NCI-H446 (cell line): Measurements from ENCODE around the gene ANKMY2.
A peak's percentile ranks its signal among the peaks of the same experiment; 100 is the strongest.
"Not testable (repeated sequence)": the region's sequence is repeated elsewhere in the genome, so short reads cannot be mapped to it uniquely, and the experiment has no call there.

Experiments used
- DNase-seq, 2 experiments: peaks; one replicate each; lab custom pipeline; 2025; lab: John Stamatoyannopoulos, UW

Gene ANKMY2

GRCh38 chr7:16659854-16660497, 14.4 kb upstream of the ANKMY2 start:
- DNase-seq: not testable (repeated sequence)

- peak in 1 of 2 experiments; percentile 75 for DNase-seq
Measured at GRCh38 chr7:16657656-16658279, 12.2 kb upstream of the ANKMY2 start.

- DNase-seq: no peak
Measured at GRCh38 chr7:16656141-16656540, 10.6 kb upstream of the ANKMY2 start.

DNA sequence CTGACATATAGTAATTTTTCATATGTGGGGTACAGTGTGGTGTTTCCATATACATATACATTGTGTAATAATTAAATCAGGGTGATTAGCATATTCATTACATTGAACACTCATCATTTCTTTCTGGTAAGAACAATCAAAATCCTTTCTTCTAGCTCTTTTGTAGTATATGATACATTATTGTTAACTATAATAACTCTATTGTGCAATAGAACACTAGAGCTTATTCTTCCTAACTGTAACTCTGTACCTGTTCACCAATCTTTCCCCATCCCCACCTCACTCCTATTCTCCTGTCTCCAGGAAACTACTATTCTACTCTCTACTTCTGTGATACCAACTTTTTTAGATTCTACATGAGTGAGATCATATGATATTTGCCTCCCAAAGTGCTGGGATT, 9.8 kb upstream of the ANKMY2 start:
- no peak for DNase-seq

- DNase-seq: peak in 1 of 2 experiments; percentile 10
Measured at GRCh38 chr7:16652888-16653287, 7.3 kb upstream of the ANKMY2 start.

- no peak for DNase-seq
Measured at GRCh38 chr7:16652240-16652583, 6.7 kb upstream of the ANKMY2 start.

DNA sequence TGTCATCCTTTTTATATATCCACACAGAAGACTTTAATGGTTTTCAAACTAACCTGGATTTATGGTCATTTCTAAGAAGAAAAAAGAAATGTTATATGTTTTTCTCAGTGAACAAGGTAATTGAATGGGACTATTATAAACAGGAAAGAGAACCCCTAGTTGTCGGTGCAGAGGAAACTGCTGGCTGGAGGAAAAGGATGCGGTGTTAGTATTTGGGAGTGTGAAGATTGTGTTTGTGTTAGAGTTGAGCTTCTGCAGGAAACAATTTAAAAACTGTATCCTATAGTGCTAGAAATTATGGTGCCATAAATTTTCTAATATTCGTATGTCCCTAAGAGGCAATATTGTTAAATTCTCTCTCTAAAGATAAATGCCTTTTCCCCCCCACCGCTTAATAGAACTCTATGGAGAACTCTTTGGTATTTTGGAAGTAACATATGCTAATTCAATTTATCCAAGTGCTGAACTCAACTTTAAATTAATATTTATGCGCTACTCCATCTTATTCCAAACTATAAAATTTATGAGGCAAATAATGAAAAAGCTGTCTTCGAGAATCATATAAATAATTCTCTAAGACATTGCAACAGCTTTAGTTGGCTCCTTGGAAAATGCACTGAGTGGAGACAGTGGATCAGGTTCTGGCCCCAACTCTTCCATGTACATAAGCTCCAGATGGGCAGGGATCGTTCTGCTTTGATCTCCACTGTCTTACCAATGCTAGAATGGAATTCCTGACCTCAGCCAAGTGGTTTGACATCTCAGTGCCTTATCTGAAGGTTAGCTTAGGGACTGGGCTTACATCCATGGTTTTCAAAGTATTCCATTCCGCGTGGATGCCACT, 6.1 kb upstream of the ANKMY2 start:
- peak in 1 of 2 experiments; percentile 56 for DNase-seq

GRCh38 chr7:16650266-16650665, 4.7 kb upstream of the ANKMY2 start:
- DNase-seq: no peak

DNA sequence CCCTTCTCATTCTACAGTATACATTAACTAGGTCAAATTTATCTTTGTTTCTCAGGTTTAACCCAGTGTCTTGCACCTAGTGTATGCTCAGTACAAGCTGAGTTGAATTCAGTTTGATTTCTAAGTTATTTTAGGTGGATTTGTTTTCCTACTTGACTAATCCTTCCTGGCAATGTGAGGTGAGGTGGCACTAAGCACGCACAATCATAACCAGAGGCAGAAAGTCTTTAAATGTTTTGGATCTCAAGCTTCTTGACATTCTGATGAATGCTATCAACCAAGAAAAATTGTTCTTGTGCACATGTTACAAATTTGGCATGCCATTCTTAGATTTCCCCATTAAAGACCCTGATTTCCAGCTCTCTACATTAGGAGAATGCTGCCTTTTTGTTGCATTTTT, 3.6 kb upstream of the ANKMY2 start:
- no peak for DNase-seq

GRCh38 chr7:16648551-16648950, 3.0 kb upstream of the ANKMY2 start:
- DNase-seq: no peak

GRCh38 chr7:16647435-16647960, 1.9 kb upstream of the ANKMY2 start:
- no peak for DNase-seq

- no peak for DNase-seq
Measured at GRCh38 chr7:16646472-16647072, 1.0 kb upstream of the ANKMY2 start.

- DNase-seq: peak in 1 of 2 experiments; percentile 47
Measured at GRCh38 chr7:16644636-16645592, 640 bp downstream of the ANKMY2 start.

- no peak for DNase-seq
Measured at GRCh38 chr7:16644157-16644556, 1.4 kb downstream of the ANKMY2 start.

DNA sequence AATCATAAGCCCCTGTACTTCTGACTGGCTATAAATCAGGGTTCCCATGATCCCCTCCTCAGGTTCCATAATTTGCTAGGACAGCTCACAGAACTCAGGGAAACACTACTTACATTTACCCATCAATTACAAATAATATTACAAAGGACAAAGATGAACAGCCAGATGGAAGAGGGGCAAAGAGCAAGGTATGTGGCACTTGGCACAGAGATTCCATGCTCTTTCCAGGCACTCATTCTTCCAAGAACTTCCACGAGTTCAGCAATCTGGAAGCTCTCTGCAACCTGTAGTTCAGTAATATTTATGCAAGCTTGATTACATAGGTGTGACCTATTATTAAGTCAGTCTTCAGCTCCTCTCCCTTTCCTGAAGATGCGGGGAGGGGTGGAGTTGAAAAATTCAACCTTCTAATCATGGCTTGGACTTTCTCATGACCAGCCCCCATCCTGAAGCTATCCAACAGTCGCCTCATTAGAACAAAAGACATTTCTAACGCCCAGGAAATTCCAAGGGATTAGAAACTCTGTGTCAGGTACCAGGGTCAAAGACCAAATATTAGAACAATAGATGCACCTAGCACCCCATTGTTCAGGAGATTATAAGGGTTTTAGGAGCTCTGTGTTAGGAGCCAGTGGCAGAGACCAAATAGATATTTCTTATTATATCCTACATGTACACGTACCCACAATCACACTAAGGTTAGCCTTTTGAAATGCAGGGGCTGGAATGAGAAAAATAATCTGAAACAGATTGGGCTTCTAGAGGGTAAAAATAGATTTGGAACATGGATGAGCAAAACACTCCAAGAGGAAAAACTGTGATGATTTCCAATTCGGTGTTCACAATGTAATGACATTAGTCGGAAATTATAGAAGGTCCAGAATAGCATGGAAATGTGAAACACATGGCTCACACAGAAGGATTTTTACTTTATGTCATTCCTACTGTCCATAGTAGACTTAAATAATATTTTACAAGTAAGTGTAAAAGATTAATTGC, 7.0 kb downstream of the ANKMY2 start:
- peak in 1 of 2 experiments; percentile 36 for DNase-seq

DNA sequence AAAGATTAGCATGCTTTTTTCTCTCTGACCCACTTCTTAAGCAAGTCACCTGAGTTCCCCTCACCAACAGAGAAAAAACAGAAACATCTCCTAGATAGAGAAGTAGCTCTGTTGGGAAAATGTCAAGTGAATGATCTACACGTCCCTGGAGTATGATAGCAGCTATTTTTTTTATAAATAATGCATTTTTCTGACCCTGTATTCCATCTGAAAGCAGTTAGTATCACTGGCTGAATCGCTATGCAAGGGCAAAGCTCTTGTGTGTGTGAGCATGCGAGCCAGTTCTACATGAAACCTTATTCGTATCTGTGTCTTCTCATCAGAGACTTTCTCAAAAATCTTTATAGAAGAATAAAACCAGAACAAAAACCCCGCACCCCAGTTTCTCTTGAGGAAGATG, 8.2 kb downstream of the ANKMY2 start:
- no peak for DNase-seq

DNA sequence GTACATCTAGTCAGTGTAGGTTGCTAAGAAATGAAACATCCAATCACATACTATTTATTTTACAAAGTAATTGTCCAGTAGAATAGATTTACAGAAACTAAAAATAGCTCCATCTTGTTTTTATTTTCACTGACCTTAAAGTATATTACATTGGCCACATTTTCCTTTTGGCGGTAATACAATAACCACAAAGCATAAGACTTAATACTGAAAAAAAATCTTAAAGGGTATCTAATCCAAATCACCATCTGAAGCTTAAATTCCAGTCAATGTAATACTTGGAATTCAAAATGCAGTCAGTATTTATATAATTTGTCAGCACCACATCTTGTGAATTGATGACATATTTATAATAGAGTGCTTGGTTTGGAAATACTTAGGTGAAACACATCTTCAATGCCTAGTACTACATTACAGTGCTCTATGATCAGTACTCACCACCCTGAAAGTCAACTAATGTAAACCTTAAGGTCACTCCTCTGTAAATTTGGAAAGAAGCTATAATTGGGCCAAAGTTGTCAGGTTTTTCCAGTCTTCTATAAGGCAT, 8.9 kb downstream of the ANKMY2 start:
- DNase-seq: no peak

DNA sequence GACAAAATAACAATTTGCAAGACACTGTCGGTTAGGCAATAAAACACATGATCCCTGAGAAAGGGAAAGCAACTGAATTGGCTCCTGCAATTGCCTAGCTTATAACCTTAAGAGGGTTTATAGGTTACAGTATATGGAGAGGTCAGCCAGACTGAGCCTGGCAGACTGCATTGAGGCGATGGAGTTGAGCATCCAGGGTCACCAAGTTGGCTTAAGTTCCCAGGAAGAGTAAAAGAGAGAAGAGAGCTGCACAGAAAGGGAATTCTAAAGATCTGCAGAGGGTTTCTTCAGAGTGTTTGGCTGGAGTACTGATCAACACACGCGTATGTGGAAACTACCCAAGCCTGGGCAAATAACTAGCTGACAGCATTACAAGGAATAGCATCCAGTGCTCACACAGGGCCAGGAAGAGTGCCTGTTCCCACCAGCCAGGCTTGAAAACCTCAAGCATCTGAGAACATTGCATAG, 11.2 kb downstream of the ANKMY2 start:
- DNase-seq: peak in 1 of 2 experiments; percentile 23

DNA sequence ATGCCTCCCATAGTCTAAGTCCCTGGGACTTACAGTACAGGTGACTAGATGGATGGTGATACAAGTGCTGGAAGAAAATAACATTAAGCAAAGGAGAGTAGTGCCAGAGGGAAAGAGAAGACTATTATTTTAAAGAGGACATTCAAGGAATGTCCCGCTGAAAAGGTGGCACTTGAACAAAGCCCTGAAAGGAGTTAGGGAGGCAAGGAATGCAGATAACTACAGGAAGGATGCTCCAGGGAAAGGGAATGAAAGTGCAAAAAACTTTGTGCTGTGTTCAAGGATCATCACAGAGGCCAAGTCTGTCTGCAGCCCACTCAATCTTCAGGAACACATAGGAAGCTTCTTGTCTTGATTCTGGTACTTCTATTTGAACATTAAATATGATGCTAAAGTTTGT, 14.9 kb downstream of the ANKMY2 start:
- no peak for DNase-seq

- no peak for DNase-seq
Measured at GRCh38 chr7:16627236-16627635, 18.3 kb downstream of the ANKMY2 start.
